Measurements from ENCODE around the gene RPUSD1. TPM values are rescaled to one million over a fixed set of nuclear protein-coding genes. Genes with fewer than 3 reads are reported as not detected.

Gene RPUSD1
- total RNA-seq, 1 donor from 2014 or later, result 26.8 TPM

GRCh38 chr16:813916-814412, 25.8 kb upstream of the RPUSD1 start:
- H3K9me3 Mint-ChIP-seq (ENCODE audit: low read depth), result peaks cover 3% of the 10 kb centered on the region
- peaks cover 27% of the 10 kb centered on the region for H3K27me3 Mint-ChIP-seq
- DNase-seq (ENCODE audit: low spot score, unreplicated experiment), result no peak
- no peaks in the 10 kb centered on the region for H3K4me1 Mint-ChIP-seq (ENCODE audit: low read depth)
- no peak overlapping the region for H3K4me3 Mint-ChIP-seq (ENCODE audit: low read depth)
- no peak overlapping the region for H3K27ac Mint-ChIP-seq
- H3K36me3 Mint-ChIP-seq (ENCODE audit: insufficient read depth), result peaks cover 6% of the 10 kb centered on the region
- TF ChIP-seq, protein P1, sequence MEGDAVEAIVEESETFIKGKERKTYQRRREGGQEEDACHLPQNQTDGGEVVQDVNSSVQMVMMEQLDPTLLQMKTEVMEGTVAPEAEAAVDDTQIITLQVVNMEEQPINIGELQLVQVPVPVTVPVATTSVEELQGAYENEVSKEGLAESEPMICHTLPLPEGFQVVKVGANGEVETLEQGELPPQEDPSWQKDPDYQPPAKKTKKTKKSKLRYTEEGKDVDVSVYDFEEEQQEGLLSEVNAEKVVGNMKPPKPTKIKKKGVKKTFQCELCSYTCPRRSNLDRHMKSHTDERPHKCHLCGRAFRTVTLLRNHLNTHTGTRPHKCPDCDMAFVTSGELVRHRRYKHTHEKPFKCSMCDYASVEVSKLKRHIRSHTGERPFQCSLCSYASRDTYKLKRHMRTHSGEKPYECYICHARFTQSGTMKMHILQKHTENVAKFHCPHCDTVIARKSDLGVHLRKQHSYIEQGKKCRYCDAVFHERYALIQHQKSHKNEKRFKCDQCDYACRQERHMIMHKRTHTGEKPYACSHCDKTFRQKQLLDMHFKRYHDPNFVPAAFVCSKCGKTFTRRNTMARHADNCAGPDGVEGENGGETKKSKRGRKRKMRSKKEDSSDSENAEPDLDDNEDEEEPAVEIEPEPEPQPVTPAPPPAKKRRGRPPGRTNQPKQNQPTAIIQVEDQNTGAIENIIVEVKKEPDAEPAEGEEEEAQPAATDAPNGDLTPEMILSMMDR (IDR thresholded peaks at IDR 0.05; ENCODE audit: unreplicated experiment), result no peak

GRCh38 chr16:813204-813915, 25.2 kb upstream of the RPUSD1 start:
- peak; percentile 60 for DNase-seq (ENCODE audit: low spot score, unreplicated experiment)
- H3K4me3 Mint-ChIP-seq (ENCODE audit: low read depth), result no peak overlapping the region
- no peak overlapping the region for H3K27ac Mint-ChIP-seq
- H3K9me3 Mint-ChIP-seq (ENCODE audit: low read depth), result peaks cover 3% of the 10 kb centered on the region
- no peaks in the 10 kb centered on the region for H3K4me1 Mint-ChIP-seq (ENCODE audit: low read depth)
- H3K36me3 Mint-ChIP-seq (ENCODE audit: insufficient read depth), result peaks cover 6% of the 10 kb centered on the region
- peaks cover 31% of the 10 kb centered on the region for H3K27me3 Mint-ChIP-seq
- TF ChIP-seq, protein P1 (IDR thresholded peaks at IDR 0.05; ENCODE audit: unreplicated experiment), result peak; percentile 84

DNA sequence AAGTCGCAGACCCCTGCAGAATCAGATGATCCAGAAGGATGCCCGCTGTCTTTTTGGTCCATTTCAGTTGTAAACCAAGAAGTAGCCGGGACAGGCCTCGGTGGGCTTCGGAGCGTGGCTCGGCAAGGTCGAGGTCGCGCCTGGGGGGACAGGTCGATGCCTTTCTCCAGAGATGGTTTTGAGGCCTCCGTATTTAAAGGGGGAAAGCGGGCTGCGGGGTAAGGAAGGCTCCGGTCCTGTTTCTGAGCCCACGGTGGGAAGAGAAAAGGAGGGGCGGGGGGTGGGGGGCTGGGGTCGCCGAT, 19.9 kb upstream of the RPUSD1 start:
- H3K9me3 Mint-ChIP-seq (ENCODE audit: low read depth), result peaks cover 3% of the 10 kb centered on the region
- H3K4me3 Mint-ChIP-seq (ENCODE audit: low read depth), result peak overlapping the region; percentile 90
- H3K36me3 Mint-ChIP-seq (ENCODE audit: insufficient read depth), result peaks cover 6% of the 10 kb centered on the region
- peak overlapping the region; percentile 95 for H3K27ac Mint-ChIP-seq
- peaks cover 43% of the 10 kb centered on the region for H3K27me3 Mint-ChIP-seq
- DNase-seq (ENCODE audit: low spot score, unreplicated experiment), result no peak
- TF ChIP-seq, protein P1 (IDR thresholded peaks at IDR 0.05; ENCODE audit: unreplicated experiment), result no peak
- H3K4me1 Mint-ChIP-seq (ENCODE audit: low read depth), result peaks cover 3% of the 10 kb centered on the region

- H3K4me1 Mint-ChIP-seq (ENCODE audit: low read depth), result peaks cover 3% of the 10 kb centered on the region
- H3K27me3 Mint-ChIP-seq, result peaks cover 40% of the 10 kb centered on the region
- peak; percentile 71 for DNase-seq (ENCODE audit: low spot score, unreplicated experiment)
- TF ChIP-seq, protein P1 (IDR thresholded peaks at IDR 0.05; ENCODE audit: unreplicated experiment), result no peak
- peaks cover 3% of the 10 kb centered on the region for H3K9me3 Mint-ChIP-seq (ENCODE audit: low read depth)
- H3K36me3 Mint-ChIP-seq (ENCODE audit: insufficient read depth), result peaks cover 6% of the 10 kb centered on the region
- H3K4me3 Mint-ChIP-seq (ENCODE audit: low read depth), result peak overlapping the region; percentile 90
- H3K27ac Mint-ChIP-seq, result peak overlapping the region; percentile 95
Observed at GRCh38 chr16:807347-808084, 19.3 kb upstream of the RPUSD1 start.

GRCh38 chr16:805474-805873, 17.3 kb upstream of the RPUSD1 start:
- DNase-seq (ENCODE audit: low spot score, unreplicated experiment), result no peak
- no peak overlapping the region for H3K4me3 Mint-ChIP-seq (ENCODE audit: low read depth)

More at GRCh38 chr16:805474-805873, 17.3 kb upstream of the RPUSD1 start:
- no peak overlapping the region for H3K27ac Mint-ChIP-seq
- H3K36me3 Mint-ChIP-seq (ENCODE audit: insufficient read depth), result peaks cover 3% of the 10 kb centered on the region
- TF ChIP-seq, protein P1 (IDR thresholded peaks at IDR 0.05; ENCODE audit: unreplicated experiment), result no peak
- no peaks in the 10 kb centered on the region for H3K9me3 Mint-ChIP-seq (ENCODE audit: low read depth)
- peaks cover 40% of the 10 kb centered on the region for H3K27me3 Mint-ChIP-seq
- H3K4me1 Mint-ChIP-seq (ENCODE audit: low read depth), result peaks cover 3% of the 10 kb centered on the region

Data from progenitor cell of endocrine pancreas (in vitro differentiated cells).